GM21576 (cell line): Measurements from ENCODE around the gene PSMG1.
A peak's percentile ranks its signal among the peaks of the same experiment; 100 is the strongest.
"Not testable (repeated sequence)": the region's sequence is repeated elsewhere in the genome, so short reads cannot be mapped to it uniquely, and the experiment has no call there.

ENCODE experiments used
- ATAC-seq: cut with Tn5 transposase; IDR thresholded peaks from one replicate; pipeline ENCODE4 v1.9.1; 2021; ENCODE audit warnings: mild to moderate bottlenecking, moderate library complexity; ENCODE audit not compliant: unreplicated experiment

The PSMG1 gene, protein sequence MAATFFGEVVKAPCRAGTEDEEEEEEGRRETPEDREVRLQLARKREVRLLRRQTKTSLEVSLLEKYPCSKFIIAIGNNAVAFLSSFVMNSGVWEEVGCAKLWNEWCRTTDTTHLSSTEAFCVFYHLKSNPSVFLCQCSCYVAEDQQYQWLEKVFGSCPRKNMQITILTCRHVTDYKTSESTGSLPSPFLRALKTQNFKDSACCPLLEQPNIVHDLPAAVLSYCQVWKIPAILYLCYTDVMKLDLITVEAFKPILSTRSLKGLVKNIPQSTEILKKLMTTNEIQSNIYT

DNA sequence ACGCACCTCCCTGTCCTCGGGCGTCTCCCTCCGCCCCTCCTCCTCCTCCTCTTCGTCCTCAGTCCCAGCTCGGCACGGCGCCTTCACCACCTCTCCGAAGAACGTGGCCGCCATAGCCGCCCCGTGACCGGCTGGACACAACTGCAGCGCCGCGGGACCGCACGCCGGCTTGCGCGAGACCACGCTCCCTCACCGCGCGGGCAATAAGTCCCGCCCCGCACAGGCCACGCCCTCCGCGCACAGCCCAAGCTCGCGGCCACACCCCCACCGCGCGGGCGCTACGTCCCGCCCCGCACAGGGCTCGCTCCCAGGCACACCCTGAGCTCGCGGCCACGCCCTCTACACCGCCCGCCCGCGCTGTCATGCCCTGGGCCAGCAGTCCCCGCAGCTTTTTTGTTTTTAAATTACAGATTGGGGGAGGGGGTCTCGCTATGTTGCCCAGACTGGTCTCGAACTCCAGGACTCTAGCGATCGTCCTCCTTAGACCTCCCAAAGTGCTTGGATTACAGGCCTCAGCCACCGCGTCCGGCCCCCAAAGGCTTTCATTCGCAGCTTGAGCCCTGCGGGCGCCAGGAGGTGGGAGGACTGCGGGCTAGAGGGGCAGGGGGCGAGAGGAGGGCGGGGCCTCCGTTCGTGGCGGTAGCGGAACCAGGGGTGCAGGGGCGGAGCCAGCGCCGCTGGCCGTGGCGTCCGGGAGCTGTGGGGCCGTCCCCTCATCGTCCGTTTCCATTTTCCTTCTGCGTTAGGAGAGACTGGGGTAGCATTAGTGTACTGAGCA is at the start of gene PSMG1:
TSS of gene PSMG1 (minus strand) at position 180 of the 778 bp plus-strand sequence. CDS start at position 114, 66 bp downstream.
- ATAC-seq, result peak; percentile 86

DNA sequence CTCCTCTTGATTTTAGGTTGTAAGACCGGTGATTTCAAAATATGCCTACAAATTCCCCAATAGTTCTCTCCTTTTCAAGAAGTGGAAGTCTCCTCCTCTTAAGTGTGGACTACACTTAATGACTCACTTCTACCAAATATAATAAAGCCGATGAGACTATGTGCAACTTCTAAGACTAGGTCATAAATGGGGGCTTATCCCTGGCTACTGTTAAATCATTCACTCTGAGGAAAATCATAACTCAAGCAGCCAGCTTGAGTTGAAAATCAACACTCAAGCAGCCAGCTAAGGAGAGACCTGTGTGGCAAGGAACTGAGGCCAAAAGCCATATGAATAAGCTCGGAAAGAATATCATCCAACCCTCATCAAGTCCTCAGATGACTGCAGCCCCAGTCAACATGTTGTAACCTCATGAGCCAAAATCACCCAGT is 49.6 kb upstream of the PSMG1 start:
- no peak for ATAC-seq

DNA sequence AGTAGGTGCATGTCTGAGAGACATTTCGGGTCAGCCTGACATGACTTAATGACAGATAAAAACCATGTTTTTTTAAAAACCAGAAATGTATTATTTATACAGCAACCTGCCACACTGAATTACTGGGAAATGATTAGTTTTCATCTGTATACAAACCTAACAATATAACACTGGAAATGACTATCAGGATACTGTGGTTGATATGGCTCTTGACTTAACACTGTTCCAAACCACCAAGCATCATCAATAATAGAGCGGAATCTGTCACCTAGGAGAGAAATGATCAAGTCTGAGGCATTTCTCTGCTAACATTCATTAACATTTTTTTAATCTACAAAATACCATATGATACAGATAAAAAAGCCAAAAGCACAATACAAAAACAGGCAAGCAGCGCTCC is 41.7 kb upstream of the PSMG1 start:
- ATAC-seq, result no peak

DNA sequence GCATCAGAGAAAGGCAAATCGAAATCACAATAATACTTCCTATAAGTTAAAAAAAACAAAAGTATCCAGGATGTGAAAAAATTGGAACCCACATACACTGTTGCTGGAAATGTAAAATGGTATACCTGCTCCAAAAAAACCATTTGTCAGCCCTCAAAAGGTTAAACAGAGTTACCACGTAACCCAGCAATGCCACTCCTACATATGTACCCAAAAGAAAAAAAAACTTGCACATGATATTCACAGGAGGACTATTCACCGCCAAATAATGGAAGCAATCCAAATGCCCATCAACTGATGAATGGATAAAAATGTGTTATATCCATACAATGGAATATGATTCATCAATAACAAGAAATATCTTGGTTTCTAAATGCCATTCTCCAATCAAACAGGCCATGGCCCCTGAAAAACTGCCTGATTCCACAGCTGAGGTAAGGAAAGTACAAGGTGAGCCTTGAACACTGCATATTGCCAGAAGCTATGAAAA is 38.8 kb upstream of the PSMG1 start:
- ATAC-seq, result no peak

DNA sequence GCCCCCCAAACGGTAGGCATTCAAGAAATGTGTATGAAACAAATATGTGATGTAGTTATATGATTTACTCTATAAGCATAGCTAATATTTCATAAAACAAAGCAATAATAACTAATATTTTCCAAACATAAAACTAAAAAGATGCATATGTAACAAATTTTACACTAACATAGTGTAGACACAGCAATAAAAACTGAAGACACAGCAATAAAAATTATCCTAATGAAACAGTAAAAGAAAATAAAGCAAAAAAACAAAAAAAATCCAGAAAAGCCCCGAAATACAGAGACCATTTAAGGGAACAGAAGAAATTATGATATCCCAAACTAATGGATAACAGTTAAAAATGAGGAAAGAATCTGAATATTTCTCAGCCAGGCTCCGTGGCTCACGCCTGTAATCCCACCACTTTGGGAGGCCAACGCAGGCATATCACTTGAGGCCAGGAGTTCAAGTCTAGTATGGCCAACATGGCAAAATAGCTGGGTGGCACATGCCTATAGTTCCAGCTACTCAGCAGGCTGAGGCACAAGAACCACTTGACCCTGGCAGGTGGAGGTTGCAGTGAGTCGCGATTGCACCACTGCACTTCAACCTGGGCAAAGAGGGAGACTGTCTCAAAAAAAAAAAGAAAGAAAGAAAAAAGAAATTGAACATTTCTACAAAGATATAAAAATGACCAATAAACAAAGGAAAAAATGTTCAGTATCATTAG is 38.2 kb upstream of the PSMG1 start:
- ATAC-seq, result no peak

DNA sequence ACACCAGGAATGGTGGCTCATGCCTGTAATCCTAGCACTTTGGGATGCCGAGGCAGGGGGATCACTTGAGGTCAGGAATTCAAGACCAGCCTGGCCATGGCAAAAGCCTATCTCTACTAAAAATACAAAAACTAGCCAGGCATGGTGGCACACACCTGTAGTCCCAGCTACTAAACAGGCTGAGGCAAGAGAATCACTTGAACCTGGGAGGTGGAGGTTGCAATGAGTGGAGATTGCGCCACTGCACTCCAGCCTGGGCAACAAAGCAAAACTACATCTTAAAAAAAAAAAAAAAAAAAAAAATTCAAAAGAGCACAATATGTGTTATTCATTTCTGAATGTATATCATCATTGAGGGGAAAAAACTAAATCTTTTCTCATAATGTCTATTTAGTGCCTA is 37.6 kb upstream of the PSMG1 start:
- not testable (repeated sequence) for ATAC-seq

DNA sequence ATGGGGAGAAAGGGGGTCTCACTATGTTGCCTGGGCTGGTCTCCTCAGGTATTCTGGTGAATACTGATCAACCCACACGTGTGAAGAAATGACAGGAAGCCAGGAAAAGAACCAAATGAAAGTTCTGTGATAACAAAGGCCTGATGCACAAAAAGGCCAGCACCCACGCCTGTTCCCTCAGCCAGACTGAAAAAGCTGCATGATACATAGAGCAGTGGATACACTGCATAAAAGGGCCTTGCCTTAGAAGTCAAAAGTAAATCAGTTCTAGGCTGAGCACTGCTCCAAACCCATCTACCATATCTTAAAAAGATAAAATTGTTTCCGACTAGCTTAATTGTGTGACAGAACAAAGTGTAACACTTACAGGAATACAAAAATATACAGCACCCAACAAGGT is 36.9 kb upstream of the PSMG1 start:
- ATAC-seq, result no peak

DNA sequence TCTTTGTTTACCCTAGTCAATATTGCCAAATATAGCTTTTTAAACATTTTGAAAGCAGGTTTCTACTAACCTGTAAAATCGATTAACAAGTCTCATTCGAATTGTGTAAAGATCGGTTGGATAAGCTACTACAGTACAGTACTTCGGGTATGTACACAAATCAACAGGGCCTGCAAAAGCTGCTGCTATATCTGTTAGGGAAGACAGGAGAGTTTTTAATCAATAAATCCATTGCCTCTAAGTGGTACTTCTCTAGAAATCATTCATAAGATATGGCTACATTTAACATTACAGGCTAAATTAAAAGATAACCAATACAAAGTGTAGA is 34.8 kb upstream of the PSMG1 start:
- no peak for ATAC-seq

DNA sequence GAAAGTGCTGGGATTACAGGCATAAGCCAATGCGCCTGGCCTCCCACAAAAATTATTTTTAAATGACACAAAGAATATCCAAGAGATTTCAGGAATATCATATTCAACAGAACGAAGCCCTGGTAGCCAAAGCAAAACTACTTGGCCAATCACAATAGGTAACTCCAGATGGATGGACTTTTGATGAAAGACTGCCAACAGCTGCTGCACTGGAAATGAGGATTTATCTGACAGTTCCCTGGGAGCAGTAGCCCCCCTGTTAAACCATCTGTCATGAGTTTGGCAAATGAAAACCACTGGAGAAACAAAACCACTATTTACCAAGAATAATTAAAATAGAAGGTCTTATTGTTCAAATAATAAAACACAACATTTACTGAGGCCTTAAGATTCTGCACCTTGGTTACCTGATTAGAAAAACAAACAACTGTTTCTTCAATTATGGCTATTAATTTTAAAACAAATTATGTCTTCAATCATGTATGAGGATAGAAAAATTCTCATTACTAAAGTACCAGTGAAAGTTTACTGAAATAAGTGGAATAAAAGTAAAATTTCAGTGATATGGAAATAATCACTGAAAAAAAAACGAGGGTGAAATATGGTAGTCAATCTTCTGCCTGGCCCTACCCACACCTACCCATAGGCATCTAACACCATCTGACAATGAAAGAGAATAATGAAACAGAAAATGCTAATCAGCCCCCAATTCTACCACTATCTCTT is 34.3 kb upstream of the PSMG1 start:
- no peak for ATAC-seq

DNA sequence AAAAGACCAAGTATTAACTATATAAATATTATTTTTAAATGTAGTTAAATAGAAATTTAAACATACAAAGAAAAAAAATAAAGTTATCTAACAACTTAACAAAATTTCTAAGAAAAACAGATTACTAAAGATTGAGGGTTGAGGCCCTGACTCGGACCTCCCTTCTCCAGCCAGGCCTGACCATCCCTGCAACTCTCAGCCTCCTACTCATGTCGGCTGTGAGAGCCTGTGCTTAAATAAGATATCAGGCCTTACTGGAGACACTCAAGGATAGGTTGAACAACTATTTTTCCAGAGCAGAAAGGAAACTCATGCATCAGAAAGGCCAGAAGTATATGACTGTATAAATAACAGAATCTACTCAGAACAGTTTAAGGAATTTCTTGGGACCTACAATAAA is 33.0 kb upstream of the PSMG1 start:
- no peak for ATAC-seq

DNA sequence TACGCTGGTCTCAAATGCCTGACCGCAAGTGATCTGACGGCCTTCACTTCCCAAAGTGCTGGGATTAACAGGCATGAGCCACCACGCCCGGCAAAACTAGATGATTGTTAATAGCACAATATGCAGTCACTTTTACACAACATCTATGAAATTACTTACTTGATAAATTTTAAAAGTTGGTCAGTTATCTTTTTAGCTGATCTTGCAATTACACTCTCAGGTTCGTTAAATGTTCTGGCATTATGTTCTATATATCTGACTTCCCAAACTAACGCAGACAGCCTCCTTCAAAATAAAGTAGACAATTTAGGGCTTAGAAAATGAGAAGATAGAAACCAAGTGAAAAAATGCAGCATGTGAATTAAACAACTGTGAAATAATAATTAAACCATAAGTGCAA is 31.8 kb upstream of the PSMG1 start:
- no peak for ATAC-seq

DNA sequence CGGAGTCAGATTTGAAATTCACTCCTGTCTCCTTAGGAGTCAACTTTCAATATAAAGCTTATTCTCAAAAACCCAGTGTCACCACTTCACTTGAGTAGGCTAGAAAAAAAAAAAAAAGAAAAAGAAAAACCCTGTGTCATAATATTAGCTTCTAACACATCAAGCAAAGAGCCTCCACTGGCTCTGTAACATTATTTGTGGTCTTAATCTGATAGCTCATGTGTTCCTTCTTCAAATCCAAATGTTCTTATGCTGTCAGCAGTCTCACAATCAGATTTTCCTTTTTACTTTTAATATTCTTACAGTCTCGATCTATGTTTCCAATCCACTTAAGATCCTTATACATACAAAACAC is 26.1 kb upstream of the PSMG1 start:
- no peak for ATAC-seq

DNA sequence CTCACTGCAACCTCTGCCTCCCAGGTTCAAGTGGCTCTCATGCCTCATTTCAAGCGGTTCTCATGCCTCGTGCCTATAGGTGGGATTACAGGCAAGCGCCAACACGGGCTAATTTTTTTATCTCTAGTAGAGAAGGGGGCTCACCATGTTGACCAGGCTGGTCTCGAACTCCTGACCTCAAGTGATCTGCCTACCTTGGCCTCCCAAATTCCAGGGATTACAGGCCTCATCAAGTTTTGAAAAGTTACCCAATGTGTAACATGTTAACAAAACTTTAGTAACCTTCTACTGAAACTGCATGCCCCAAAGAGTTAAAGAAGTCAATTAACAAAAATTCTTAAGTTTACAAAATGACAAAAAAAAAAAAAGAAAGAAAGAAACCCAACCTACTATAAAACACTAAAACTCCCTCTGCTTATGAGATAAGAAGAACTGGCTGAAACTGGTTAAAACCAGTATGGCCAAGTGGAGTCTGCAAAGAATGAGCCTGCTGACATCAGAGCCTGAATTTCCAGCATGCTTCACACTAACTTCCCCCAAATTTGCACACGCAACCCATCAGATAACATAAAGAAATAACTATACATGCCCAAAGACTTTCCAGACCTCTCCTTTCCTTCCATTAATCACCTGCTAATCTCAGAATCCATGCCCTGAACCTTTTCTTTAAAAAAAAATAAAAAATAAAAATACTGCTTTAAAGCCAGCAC is 25.5 kb upstream of the PSMG1 start:
- ATAC-seq, result no peak

DNA sequence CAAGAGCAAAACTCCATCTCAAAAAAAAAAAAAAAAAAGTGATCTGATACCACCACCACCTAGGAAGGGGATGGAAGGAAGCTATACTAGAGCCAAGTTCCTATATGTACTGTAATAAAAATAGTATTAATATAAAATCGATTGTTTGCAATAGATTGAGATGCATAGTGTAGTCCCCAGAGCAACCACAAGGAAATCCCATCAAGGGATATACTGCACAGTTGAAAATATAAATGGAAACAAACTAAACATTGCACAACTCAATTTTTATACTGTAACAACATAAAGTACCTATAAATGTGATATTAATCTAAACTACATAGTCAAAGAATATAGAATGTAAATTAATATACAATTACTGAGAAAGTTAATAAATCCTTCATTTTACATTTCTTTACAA is 20.9 kb upstream of the PSMG1 start:
- no peak for ATAC-seq

DNA sequence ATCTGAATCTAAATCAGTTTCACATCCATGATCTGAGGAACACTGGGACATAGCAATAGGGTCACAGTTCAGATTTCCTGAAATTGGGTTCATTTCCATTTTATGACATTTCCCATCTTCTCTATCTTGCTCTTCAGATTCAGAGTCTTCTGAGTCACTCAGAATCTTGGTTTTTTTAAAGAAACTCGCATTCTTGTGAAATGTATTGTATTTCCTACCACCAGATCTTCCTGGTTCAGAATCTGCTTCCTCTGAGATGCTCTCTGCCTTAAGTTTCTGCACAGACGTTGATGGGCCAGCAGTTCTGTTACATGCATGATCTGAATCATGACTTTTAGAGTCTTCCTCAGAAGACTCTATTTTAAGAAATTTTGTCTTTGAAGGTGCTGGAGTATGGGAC is 15.5 kb upstream of the PSMG1 start:
- no peak for ATAC-seq

DNA sequence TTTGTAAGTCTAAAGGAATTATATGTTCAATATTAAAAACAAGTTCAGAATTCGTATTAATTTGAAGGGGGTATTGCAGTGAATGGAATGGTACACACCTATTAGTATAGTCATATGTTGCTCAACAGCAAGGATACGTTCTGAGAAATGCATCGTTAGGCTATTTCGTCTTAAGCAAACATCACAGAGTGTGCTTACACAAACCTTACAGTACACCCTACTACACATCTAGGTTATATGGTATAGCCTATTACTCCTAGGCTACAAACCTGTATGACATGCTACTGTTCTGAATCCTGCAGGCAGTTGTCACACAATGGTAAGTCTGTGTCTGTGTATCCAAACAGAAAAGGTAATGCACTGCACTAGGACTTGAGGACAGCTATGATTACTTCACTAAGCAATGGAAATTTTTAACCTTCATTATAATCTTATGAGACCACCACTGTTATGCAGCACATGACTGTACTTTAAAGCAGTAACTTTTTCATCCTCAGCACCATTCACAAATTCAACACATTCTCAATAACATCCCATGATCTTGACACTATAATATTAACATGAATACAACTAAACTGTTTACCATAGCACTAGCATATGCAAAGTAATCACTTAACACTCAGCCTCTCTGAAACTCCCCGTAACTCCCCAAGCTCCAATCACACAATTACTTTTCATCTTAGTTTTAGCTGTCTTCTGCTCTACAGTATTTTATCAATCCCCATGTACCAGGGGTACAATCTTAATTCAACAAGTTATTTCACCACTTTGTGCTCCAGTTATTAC is 14.4 kb upstream of the PSMG1 start:
- no peak for ATAC-seq

DNA sequence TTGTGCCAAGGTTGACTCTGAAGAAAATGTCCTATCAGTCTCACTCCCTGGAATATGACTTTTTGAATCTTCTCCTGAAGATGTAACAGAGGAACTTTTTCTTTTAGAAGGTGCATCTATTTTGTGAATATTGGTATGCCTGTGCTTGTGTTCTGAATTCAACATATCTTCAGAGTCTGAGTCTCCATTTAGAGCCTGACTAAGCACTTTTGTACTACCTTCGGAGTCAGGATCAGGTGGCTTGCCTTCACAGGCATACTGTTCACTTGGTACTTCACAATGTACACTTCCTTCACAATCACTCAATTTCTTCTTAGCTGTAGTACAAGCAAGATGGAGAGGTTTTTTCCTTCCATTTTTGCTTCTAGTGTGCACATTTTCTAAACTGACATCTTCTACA is 13.6 kb upstream of the PSMG1 start:
- no peak for ATAC-seq

DNA sequence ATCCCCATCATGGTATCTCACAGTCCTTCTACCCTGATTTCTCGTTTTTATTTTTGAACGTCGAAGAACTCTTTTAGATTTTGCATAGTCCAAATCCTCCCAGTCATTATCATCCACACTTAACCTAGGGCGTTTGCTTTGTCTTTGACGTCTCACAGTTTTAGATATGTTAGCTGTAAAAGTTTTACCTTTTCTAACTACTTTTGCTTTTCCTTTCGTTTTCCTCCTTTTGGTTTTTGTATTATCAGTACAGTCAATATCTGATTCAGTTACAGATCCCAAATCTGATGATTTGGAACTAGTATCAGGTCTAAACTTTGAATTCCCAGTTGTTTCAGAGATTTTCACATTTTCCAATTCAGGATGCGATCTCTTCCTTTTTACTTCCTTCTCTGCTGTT is 13.1 kb upstream of the PSMG1 start:
- ATAC-seq, result no peak

DNA sequence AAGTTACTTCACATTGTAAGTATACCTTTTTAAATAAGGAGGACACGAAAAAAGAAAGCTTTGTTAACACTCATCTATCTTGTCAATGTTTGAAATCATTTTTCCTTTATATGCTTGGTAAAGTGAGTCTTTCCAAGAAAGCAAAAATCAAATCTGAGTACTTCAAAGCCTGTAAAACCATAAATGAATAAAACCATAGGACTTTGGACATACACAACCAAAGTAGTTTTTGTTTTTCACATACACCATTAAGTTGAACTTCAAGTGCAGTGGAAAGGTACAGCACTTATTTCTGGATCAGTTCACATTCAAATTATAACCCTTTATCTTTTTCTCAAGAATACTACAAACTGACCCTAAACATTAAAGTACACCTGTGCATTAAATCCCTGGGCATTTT is 10.1 kb upstream of the PSMG1 start:
- no peak for ATAC-seq
